HEK293 (cell line): ENCODE measurements around the gene SLC38A3.
A peak's percentile ranks its signal among the peaks of the same experiment; 100 is the strongest.

ENCODE experiments used
- CTCF ChIA-PET: fragments of 350-600 bp; formaldehyde crosslinking; extraction: SDS; loops from one replicate; lab custom pipeline; 2021; ENCODE audit warnings: antibody characterized with exemption; lab: Yijun Ruan, JAX
- POLR2A ChIA-PET: fragments of 300-600 bp; formaldehyde crosslinking; extraction: SDS; loops from one replicate; lab custom pipeline; 2020; ENCODE audit warnings: antibody characterized with exemption, inconsistent platforms; lab: Yijun Ruan, JAX
- H3K27ac ChIP-seq: fragments of 200-500 bp; sonication (Bioruptor generic); 2 replicates; pipeline ENCODE4 v1.5.1; 2014; ENCODE audit warnings: low read depth, low read length, control low read depth, inconsistent platforms; ENCODE audit errors: extremely low read depth
- H3K36me3 ChIP-seq, 2 experiments: fragments of 200-500 bp in 1 of 2; sonication (Bioruptor generic) in 1 of 2; 1 replicate in 1 of 2; 2 replicates in 1 of 2; pipeline ENCODE4 v1.5.1; 2014 to 2017; ENCODE audit warnings: inconsistent platforms in 2 of 2, low read length in 2 of 2; ENCODE audit not compliant: control insufficient read depth in 2 of 2, insufficient read depth in 1 of 2
- H3K4me1 ChIP-seq: fragments of 200-500 bp; sonication (Bioruptor generic); 2 replicates; pipeline ENCODE4 v1.5.1; 2014; ENCODE audit warnings: mild to moderate bottlenecking, low read length, inconsistent platforms; ENCODE audit not compliant: control insufficient read depth, insufficient read depth
- H3K4me3 ChIP-seq: 2 replicates; pipeline ENCODE4 v1.5.1; 2011; ENCODE audit warnings: low read depth, mild to moderate bottlenecking, control low read depth, low read length, moderate library complexity
- H3K9me3 ChIP-seq: fragments of 200-500 bp; sonication (Bioruptor generic); 2 replicates; pipeline ENCODE4 v1.5.1; 2014; ENCODE audit warnings: low read depth, low read length, inconsistent platforms; ENCODE audit not compliant: control insufficient read depth, insufficient read depth
- HIC1 ChIP-seq: fragments of 450-650 bp; formaldehyde crosslinking; IDR thresholded peaks from 2 replicates; pipeline ENCODE4 v1.5.1; 2016; ENCODE audit warnings: missing biosample characterization, missing genetic modification characterization
- HOXC10 ChIP-seq: sonication (generic); formaldehyde crosslinking; IDR thresholded peaks from 2 replicates; pipeline ENCODE4 v1.8.1; 2023; ENCODE audit warnings: mild to moderate bottlenecking, missing genetic modification reagents
- IKZF3 ChIP-seq: fragments of 450-650 bp; IDR thresholded peaks from 2 replicates; pipeline ENCODE4 v1.5.0; 2018; ENCODE audit warnings: missing biosample characterization, mild to moderate bottlenecking, missing genetic modification characterization, moderate library complexity
- KLF10 ChIP-seq: fragments of 450-650 bp; IDR thresholded peaks from 2 replicates; pipeline ENCODE4 v1.5.1; 2018; ENCODE audit warnings: missing biosample characterization, mild to moderate bottlenecking, missing genetic modification characterization
- PATZ1 ChIP-seq: fragments of 450-650 bp; formaldehyde crosslinking; IDR thresholded peaks from 2 replicates; pipeline ENCODE4 v1.5.1; 2016; ENCODE audit warnings: missing biosample characterization, missing genetic modification characterization
- PRDM10 ChIP-seq: fragments of 450-650 bp; formaldehyde crosslinking; IDR thresholded peaks from 2 replicates; pipeline ENCODE4 v1.5.1; 2016; ENCODE audit warnings: missing biosample characterization, missing genetic modification characterization
- SP7 ChIP-seq: fragments of 450-650 bp; formaldehyde crosslinking; IDR thresholded peaks from 2 replicates; pipeline ENCODE4 v1.5.1; 2016; ENCODE audit warnings: missing biosample characterization, missing genetic modification characterization
- ZBTB20 ChIP-seq: fragments of 450-650 bp; formaldehyde crosslinking; IDR thresholded peaks from 2 replicates; pipeline ENCODE4 v1.5.1; 2016; ENCODE audit warnings: missing biosample characterization, missing genetic modification characterization
- ZFP37 ChIP-seq: fragments of 450-650 bp; formaldehyde crosslinking; IDR thresholded peaks from 2 replicates; pipeline ENCODE4 v1.5.1; 2016; ENCODE audit warnings: missing biosample characterization, missing genetic modification characterization
- ZNF248 ChIP-seq: fragments of 450-650 bp; formaldehyde crosslinking; IDR thresholded peaks from 2 replicates; pipeline ENCODE4 v1.5.1; 2017; ENCODE audit warnings: missing biosample characterization, missing genetic modification characterization
- ZNF335 ChIP-seq: fragments of 450-650 bp; formaldehyde crosslinking; conservative IDR thresholded peaks from 2 replicates; pipeline ENCODE4 v1.5.1; 2016; ENCODE audit warnings: missing biosample characterization, missing genetic modification characterization
- ZNF391 ChIP-seq: fragments of 450-650 bp; formaldehyde crosslinking; IDR thresholded peaks from 2 replicates; pipeline ENCODE4 v1.5.1; 2016; ENCODE audit warnings: low read depth, missing biosample characterization, missing genetic modification characterization, borderline replicate concordance
- ZNF398 ChIP-seq: fragments of 450-650 bp; formaldehyde crosslinking; IDR thresholded peaks from 2 replicates; pipeline ENCODE4 v1.5.1; 2017; ENCODE audit warnings: missing biosample characterization, missing genetic modification characterization
- ZNF416 ChIP-seq: fragments of 450-650 bp; formaldehyde crosslinking; IDR thresholded peaks from 2 replicates; pipeline ENCODE4 v1.5.1; 2016; ENCODE audit warnings: missing biosample characterization, missing genetic modification characterization
- ZNF530 ChIP-seq: fragments of 450-650 bp; formaldehyde crosslinking; IDR thresholded peaks from 2 replicates; pipeline ENCODE4 v1.5.1; 2016; ENCODE audit warnings: low read depth, missing biosample characterization, missing genetic modification characterization
- ZNF558 ChIP-seq: fragments of 450-650 bp; formaldehyde crosslinking; IDR thresholded peaks from 2 replicates; pipeline ENCODE4 v1.5.1; 2016; ENCODE audit warnings: missing biosample characterization, missing genetic modification characterization
- ZNF670 ChIP-seq: fragments of 450-650 bp; formaldehyde crosslinking; IDR thresholded peaks from 2 replicates; pipeline ENCODE4 v1.5.1; 2016; ENCODE audit warnings: missing biosample characterization, missing genetic modification characterization, low read depth
- ZNF76 ChIP-seq: fragments of 450-650 bp; formaldehyde crosslinking; IDR thresholded peaks from 2 replicates; pipeline ENCODE4; 2016; ENCODE audit warnings: low read depth, missing biosample characterization, missing genetic modification characterization, borderline replicate concordance
- ZNF792 ChIP-seq: fragments of 450-650 bp; formaldehyde crosslinking; IDR thresholded peaks from 2 replicates; pipeline ENCODE4 v1.5.1; 2016; ENCODE audit warnings: missing biosample characterization, missing genetic modification characterization
- ZNF830 ChIP-seq: fragments of 450-650 bp; IDR thresholded peaks from 2 replicates; pipeline ENCODE4 v1.5.0; 2018; ENCODE audit warnings: missing biosample characterization, missing genetic modification characterization, low read depth, mild to moderate bottlenecking, moderate library complexity
- ZSCAN16 ChIP-seq: fragments of 450-650 bp; formaldehyde crosslinking; IDR thresholded peaks from 2 replicates; pipeline ENCODE4 v1.5.1; 2016; ENCODE audit warnings: missing biosample characterization, missing genetic modification characterization

The SLC38A3 gene

GRCh38 chr3:50235716-50236483 is 30.8 kb downstream of the SLC38A3 start, which contains the start of gene GNAI2 (continued):
- TF ChIP-seq ZSCAN16, result 0 out of 2 replicates have a peak, but pooled peaks have one; percentile 36
- no peak for TF ChIP-seq ZNF830 (tag by site-specific recombination)
- 0 out of 2 replicates have a peak, but pooled peaks have one; percentile 46 for TF ChIP-seq SP7 (tag by site-specific recombination)
- no peak for TF ChIP-seq ZNF558 (tag by site-specific recombination)
- TF ChIP-seq ZFP37 (tag by site-specific recombination), result no peak
- TF ChIP-seq ZNF391 (tag by site-specific recombination), result no peak
- TF ChIP-seq ZNF530 (tag by site-specific recombination), result no peak
- TF ChIP-seq ZNF416 (tag by site-specific recombination), result no peak
- TF ChIP-seq HIC1 (tag by site-specific recombination), result peak; percentile 72; the same call in 1 of the 2 replicates
- peak; percentile 46; the same call in 1 of the 2 replicates for TF ChIP-seq KLF10 (tag by site-specific recombination)
- TF ChIP-seq PRDM10 (tag by site-specific recombination), result peak; percentile 93
- no peak for TF ChIP-seq ZNF398 (tag by site-specific recombination)
- no peak for TF ChIP-seq HOXC10 (CRISPR knock-in tag)
- TF ChIP-seq ZNF670, result no peak
- TF ChIP-seq ZNF248 (tag by site-specific recombination), result no peak
- TF ChIP-seq, all 188 proteins: peak for 24

- Histone ChIP-seq H3K4me1 (peaks cover 17% of the 10 kb centered on the region), H3K27ac (peak overlapping the region; percentile 77), H3K36me3 (peaks cover 0 to 10% of the 10 kb centered on the region in 2 experiments; a peak in 1 of 3 replicates), H3K4me3 (peak overlapping the region; percentile 67), H3K9me3 (no peaks in the 10 kb centered on the region)
- ChIA-PET POLR2A (interaction anchor here (1.0 to 2.5 kb wide), 5 partner anchors 9 to 100 kb away, joined by 4 to 17 read pairs (median 9); partner anchors contain the start of gene IFRD2), CTCF (interaction anchor here (1.0 to 3.9 kb wide), 3 partner anchors 11 to 56 kb away, joined by 3 to 28 read pairs (median 19); partner anchors contain the start of gene IFRD2)
- TF ChIP-seq IKZF3 (tag by site-specific recombination), result peak; percentile 44; the same call in 1 of the 2 replicates
- no peak for TF ChIP-seq ZNF792 (tag by site-specific recombination)
- 0 out of 2 replicates have a peak, but pooled peaks have one; percentile 43 for TF ChIP-seq ZNF76 (tag by site-specific recombination)
- TF ChIP-seq ZBTB20 (tag by site-specific recombination), result peak; percentile 95
- no peak for TF ChIP-seq PATZ1 (tag by site-specific recombination)
- 0 out of 2 replicates have a peak, but pooled peaks have one; percentile 22 for TF ChIP-seq ZNF335 (tag by site-specific recombination)
Measured at GRCh38 chr3:50236484-50237132, 31.5 kb downstream of the SLC38A3 start.
